B cell (primary cell): ENCODE measurements around the gene LHX6. TPM values are rescaled to one million over a fixed set of nuclear protein-coding genes. Genes with fewer than 3 reads are reported as not detected.

Experiments used
- ATAC-seq: fragments of 200-7000 bp; cut with Tn5 transposase; one replicate; pipeline ENCODE4 v1.10.0; 2021; ENCODE audit warnings: low read depth, mild to moderate bottlenecking, moderate number of reproducible peaks, moderate library complexity
- CTCF ChIA-PET: fragments of 350-600 bp; sonication (Branson Sonifier 250); formaldehyde crosslinking; loops from one replicate; lab custom pipeline; 2021; ENCODE audit warnings: antibody characterized with exemption, inconsistent platforms; lab: Charles Lee
- POLR2A ChIA-PET: fragments of 350-600 bp; sonication (Branson Sonifier 250); formaldehyde crosslinking; loops from one replicate; lab custom pipeline; 2021; ENCODE audit warnings: antibody characterized with exemption; lab: Charles Lee
- DNase-seq: peaks from one replicate; pipeline ENCODE4 v3.0.0; 2013
- H2AFZ ChIP-seq: 2 replicates; pipeline ENCODE4 v1.6.1; 2012; ENCODE audit warnings: mild to moderate bottlenecking, low read depth, low read length; ENCODE audit not compliant: insufficient read depth, poor library complexity, severe bottlenecking
- H3K27ac ChIP-seq, 2 donors: 1 replicate in 1 of 2; 2 replicates in 1 of 2; pipeline ENCODE4 v1.5.1; 2012 to 2013; ENCODE audit warnings: low read length in 2 of 2, mild to moderate bottlenecking in 2 of 2, moderate library complexity in 1 of 2
- H3K27me3 ChIP-seq, 4 experiments: fragments of 200-600 bp in 1 of 4; sonication (generic) in 1 of 4; replicated peaks in 1 of 4; 1 replicate in 2 of 4; 2 replicates in 2 of 4; pipeline versions ENCODE4 v1.6.1 to v1.7.0; 2013 to 2016; ENCODE audit warnings: low read length in 3 of 4, mild to moderate bottlenecking in 2 of 4, mixed read lengths in 1 of 4, moderate library complexity in 1 of 4; ENCODE audit not compliant: insufficient read depth in 4 of 4, control insufficient read depth in 3 of 4; ENCODE audit errors: control extremely low read depth in 1 of 4
- H3K36me3 ChIP-seq, 2 experiments: replicated peaks in 1 of 2; 1 replicate in 1 of 2; 2 replicates in 1 of 2; pipeline versions ENCODE4 v1.6.1 to v1.7.1; 2013; ENCODE audit warnings: low read length in 1 of 2; ENCODE audit not compliant: insufficient read depth in 2 of 2, control insufficient read depth in 1 of 2; ENCODE audit errors: control extremely low read depth in 1 of 2, extremely low read depth in 1 of 2
- H3K4me1 ChIP-seq, 2 donors: fragments of 200-600 bp in 1 of 2; sonication (generic) in 1 of 2; 1 replicate in 1 of 2; 2 replicates in 1 of 2; pipeline versions ENCODE4 v1.5.1 to v1.6.1; 2013 to 2017; ENCODE audit warnings: low read length in 2 of 2; ENCODE audit not compliant: control insufficient read depth in 2 of 2, insufficient read depth in 2 of 2
- H3K4me2 ChIP-seq: replicated peaks from 2 replicates; pipeline ENCODE3; 2012; ENCODE audit warnings: mild to moderate bottlenecking, low read depth, low read length; ENCODE audit not compliant: poor library complexity, severe bottlenecking
- H3K4me3 ChIP-seq, 5 experiments: fragments of 200-600 bp in 1 of 5; sonication (generic) in 1 of 5; 1 replicate in 3 of 5; 2 replicates in 2 of 5; pipeline versions ENCODE4 v1.5.1 to v1.7.0; 2011 to 2016; ENCODE audit warnings: low read length in 4 of 5, mild to moderate bottlenecking in 4 of 5, low read depth in 2 of 5, control low read depth in 1 of 5, moderate library complexity in 1 of 5; ENCODE audit not compliant: insufficient read depth in 1 of 5; ENCODE audit errors: control extremely low read depth in 1 of 5, extremely low read depth in 1 of 5
- H3K79me2 ChIP-seq: fragments of 200-600 bp; sonication (generic); one replicate; pipeline ENCODE4 v1.6.0; 2016; ENCODE audit warnings: low read length; ENCODE audit not compliant: control insufficient read depth, insufficient read depth
- H3K9ac ChIP-seq: fragments of 200-600 bp; sonication (generic); 2 replicates; pipeline ENCODE4 v1.6.1; 2017; ENCODE audit warnings: mild to moderate bottlenecking, low read length, moderate library complexity
- H3K9me3 ChIP-seq, 3 donors: one replicate each; pipeline versions ENCODE4 v1.6.1 to v1.7.1; 2013; ENCODE audit warnings: low read length in 2 of 3; ENCODE audit not compliant: control insufficient read depth in 2 of 3, insufficient read depth in 1 of 3; ENCODE audit errors: control extremely low read depth in 1 of 3
- H4K20me1 ChIP-seq: 2 replicates; pipeline ENCODE4 v1.6.0; 2012; ENCODE audit warnings: mild to moderate bottlenecking, low read length; ENCODE audit not compliant: insufficient read depth, control insufficient read depth, poor library complexity, severe bottlenecking
- H3K27ac Mint-ChIP-seq: one replicate; pipeline ENCODE4 v1.8.0; 2021; ENCODE audit warnings: mixed read lengths
- H3K27me3 Mint-ChIP-seq: one replicate; pipeline ENCODE4 v1.8.0; 2021; ENCODE audit warnings: mixed read lengths
- H3K4me1 Mint-ChIP-seq: one replicate; pipeline ENCODE4 v1.8.0; 2021; ENCODE audit warnings: mixed read lengths
- H3K4me3 Mint-ChIP-seq: one replicate; pipeline ENCODE4 v1.8.0; 2021; ENCODE audit warnings: mixed read lengths
- H3K9me3 Mint-ChIP-seq: one replicate; pipeline ENCODE4 v1.8.0; 2022; ENCODE audit warnings: mixed read lengths; ENCODE audit not compliant: insufficient read depth
- CTCF ChIP-seq: fragments of 200-600 bp; IDR thresholded peaks from one replicate; pipeline ENCODE4 v1.8.0; 2022; ENCODE audit warnings: antibody characterized with exemption, mild to moderate bottlenecking
- EZH2 ChIP-seq: IDR thresholded peaks from 2 replicates; pipeline ENCODE4 v1.6.1; 2012; ENCODE audit warnings: borderline replicate concordance, low read depth, mild to moderate bottlenecking, moderate library complexity, low read length; ENCODE audit not compliant: insufficient read depth, poor library complexity, severe bottlenecking
- WGBS: methylation state at CpG from one replicate; pipeline ENCODE4 v1.1.5; 2013; ENCODE audit warnings: missing lambda C conversion rate; ENCODE audit not compliant: insufficient coverage; 5-methylcytosine and 5-hydroxymethylcytosine counted together
- intact Hi-C: fragments of 100-400 bp; cut with micrococcal nuclease; formaldehyde crosslinking; loops from one replicate; pipeline ENCODE4 v1.10.0; 2022
- polyA plus RNA-seq: library from polyadenylated mRNA; depleted of rRNA; stranded (reverse); fragments of >200 nt; gene quantifications from 2 replicates; pipeline ENCODE4 v1.2.3, GENCODE V29; 2012
- total RNA-seq, 2 donors: library from RNA; stranded (reverse); fragments of 120-200 nt in 1 of 2; gene quantifications; 1 replicate in 1 of 2; 2 replicates in 1 of 2; pipeline versions ENCODE4 v1.2.3 to v1.2.4, GENCODE V29; 2013 to 2022

The LHX6 gene
- total and polyA plus RNA-seq, 2 donors (not counting 1 experiment from before 2014, with no cell fraction given) = 0.03 TPM; not detected in 1

- intact Hi-C loops = no loop called here
- Histone ChIP-seq H3K4me2 (no peak overlapping the region), H3K79me2 (no peaks in the 10 kb centered on the region), H4K20me1 (no peaks in the 10 kb centered on the region), H3K27ac (no peak overlapping the region), H3K4me3 (no peak overlapping the region), H2AFZ (no peak overlapping the region), H3K9me3 (peaks cover 0 to 45% (median 0%) of the 10 kb centered on the region in 3 donors), H3K4me1 (peaks cover 43 to 54% of the 10 kb centered on the region in 2 donors), H3K36me3 (no peaks in the 10 kb centered on the region), H3K9ac (no peak overlapping the region), H3K27me3 (peaks cover 0 to 92% (median 72%) of the 10 kb centered on the region in 4 experiments)
- DNase-seq = no peak
- Mint-ChIP-seq H3K9me3 (no peaks in the 10 kb centered on the region), H3K27ac (no peak overlapping the region), H3K27me3 (peaks cover 84% of the 10 kb centered on the region), H3K4me1 (peaks cover 39% of the 10 kb centered on the region), H3K4me3 (no peak overlapping the region)
- TF ChIP-seq EZH2 (no peak), CTCF (no peak)
- ATAC-seq = no peak
- WGBS = 95% methylated on average over 34 of the region's 35 CpGs
- POLR2A ChIA-PET = no interaction called here
- CTCF ChIA-PET = no interaction called here
Observed at GRCh38 chr9:122216798-122217418, 11.8 kb downstream of the LHX6 start.

GRCh38 chr9:122216138-122216797 is 12.5 kb downstream of the LHX6 start:
- no peaks in the 10 kb centered on the region for H3K79me2 ChIP-seq
- no peak for DNase-seq
- no peak for TF ChIP-seq EZH2
- no peak for TF ChIP-seq CTCF
- no peaks in the 10 kb centered on the region for H4K20me1 ChIP-seq
- peaks cover 39% of the 10 kb centered on the region for H3K4me1 Mint-ChIP-seq
- POLR2A ChIA-PET = no interaction called here
- no peaks in the 10 kb centered on the region for H3K9me3 Mint-ChIP-seq
- peaks cover 0 to 92% (median 68%) of the 10 kb centered on the region in 4 experiments for H3K27me3 ChIP-seq
- no peak overlapping the region for H3K4me3 ChIP-seq
- no peak overlapping the region for H3K27ac ChIP-seq
- H3K4me1 ChIP-seq = peaks cover 41 to 51% of the 10 kb centered on the region in 2 donors
- H3K27me3 Mint-ChIP-seq = peaks cover 84% of the 10 kb centered on the region
- no peak for ATAC-seq
- no peak overlapping the region for H3K4me2 ChIP-seq
- WGBS = 100% methylated on average over 1 of the region's 4 CpGs
- H3K36me3 ChIP-seq = no peaks in the 10 kb centered on the region
- intact Hi-C loops = no loop called here
- H3K27ac Mint-ChIP-seq = no peak overlapping the region
- H3K9me3 ChIP-seq = peaks cover 0 to 39% (median 0%) of the 10 kb centered on the region in 3 donors
- no peak overlapping the region for H2AFZ ChIP-seq
- H3K4me3 Mint-ChIP-seq = no peak overlapping the region
- CTCF ChIA-PET = no interaction called here
- H3K9ac ChIP-seq = no peak overlapping the region
